ENCODE measurements around the gene C11orf68. TPM values are rescaled to one million over a fixed set of nuclear protein-coding genes. Genes with fewer than 3 reads are reported as not detected.

C11orf68 gene
- total RNA-seq, 1 donor from 2014 or later: 31.7 TPM

DNA sequence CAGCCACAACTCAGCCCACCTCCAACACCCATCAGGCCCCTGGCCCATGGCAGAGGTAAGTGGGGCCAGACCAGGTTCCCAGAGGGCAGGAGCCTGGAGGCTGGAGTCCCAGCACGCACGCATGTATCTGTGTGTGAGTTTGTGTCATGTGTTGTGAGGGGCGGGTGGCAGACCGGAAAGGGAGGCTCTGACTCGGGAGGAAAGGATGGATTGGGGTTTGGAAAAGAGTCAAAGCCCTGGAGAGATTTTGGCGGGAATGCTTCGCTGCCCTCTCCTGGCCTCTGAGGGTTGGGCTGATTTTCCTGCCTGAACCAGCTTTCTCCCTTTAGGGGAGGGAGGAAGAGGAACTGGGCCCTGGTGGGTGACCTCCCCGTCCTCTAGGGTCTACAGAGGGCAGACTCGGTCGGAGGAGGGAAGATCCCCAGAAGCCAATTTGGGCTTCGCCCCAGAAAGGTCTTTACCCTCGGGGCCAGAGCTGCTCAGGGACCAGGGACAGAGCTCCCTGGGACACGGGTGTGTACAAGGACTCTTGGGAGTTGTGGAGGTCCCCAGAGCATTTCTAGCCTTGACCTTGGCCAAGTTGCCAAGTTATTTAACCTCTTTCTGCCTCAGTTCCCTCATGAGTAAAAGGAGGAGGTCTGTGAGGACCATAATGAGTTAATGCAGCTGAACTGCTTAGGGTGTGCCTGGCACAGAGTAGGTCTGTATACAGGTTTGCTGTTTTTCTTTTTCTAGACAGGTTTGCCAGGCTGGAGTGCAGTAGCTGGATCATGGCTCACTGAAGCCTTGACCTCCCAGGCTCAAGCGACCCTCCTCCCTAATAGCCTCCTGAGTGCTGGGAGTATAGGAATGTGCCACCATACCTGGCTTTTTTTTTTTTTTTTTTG is 6.9 kb downstream of the C11orf68 start:
- TF ChIP-seq, protein P1, sequence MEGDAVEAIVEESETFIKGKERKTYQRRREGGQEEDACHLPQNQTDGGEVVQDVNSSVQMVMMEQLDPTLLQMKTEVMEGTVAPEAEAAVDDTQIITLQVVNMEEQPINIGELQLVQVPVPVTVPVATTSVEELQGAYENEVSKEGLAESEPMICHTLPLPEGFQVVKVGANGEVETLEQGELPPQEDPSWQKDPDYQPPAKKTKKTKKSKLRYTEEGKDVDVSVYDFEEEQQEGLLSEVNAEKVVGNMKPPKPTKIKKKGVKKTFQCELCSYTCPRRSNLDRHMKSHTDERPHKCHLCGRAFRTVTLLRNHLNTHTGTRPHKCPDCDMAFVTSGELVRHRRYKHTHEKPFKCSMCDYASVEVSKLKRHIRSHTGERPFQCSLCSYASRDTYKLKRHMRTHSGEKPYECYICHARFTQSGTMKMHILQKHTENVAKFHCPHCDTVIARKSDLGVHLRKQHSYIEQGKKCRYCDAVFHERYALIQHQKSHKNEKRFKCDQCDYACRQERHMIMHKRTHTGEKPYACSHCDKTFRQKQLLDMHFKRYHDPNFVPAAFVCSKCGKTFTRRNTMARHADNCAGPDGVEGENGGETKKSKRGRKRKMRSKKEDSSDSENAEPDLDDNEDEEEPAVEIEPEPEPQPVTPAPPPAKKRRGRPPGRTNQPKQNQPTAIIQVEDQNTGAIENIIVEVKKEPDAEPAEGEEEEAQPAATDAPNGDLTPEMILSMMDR (IDR thresholded peaks at IDR 0.05): no peak
- peaks cover 17% of the 10 kb centered on the region for H3K27me3 Mint-ChIP-seq
- ATAC-seq (ENCODE audit: low read depth) (no peak), DNase-seq (no peak)
- H3K36me3 Mint-ChIP-seq (ENCODE audit: low read depth): peaks cover 2% of the 10 kb centered on the region
- CTCF ChIA-PET: no interaction called here
- no peak overlapping the region for H3K4me3 Mint-ChIP-seq
- POLR2A ChIA-PET: interaction anchor here (0.7 kb wide), 2 partner anchors 12 to 50 kb away, joined by 3 to 8 read pairs; no protein-coding TSS in a partner anchor
- intact Hi-C loops (cut with micrococcal nuclease): no loop called here
- no peak overlapping the region for H3K27ac Mint-ChIP-seq
- H3K4me1 Mint-ChIP-seq: peaks cover 34% of the 10 kb centered on the region
- no peaks in the 10 kb centered on the region for H3K9me3 Mint-ChIP-seq

DNA sequence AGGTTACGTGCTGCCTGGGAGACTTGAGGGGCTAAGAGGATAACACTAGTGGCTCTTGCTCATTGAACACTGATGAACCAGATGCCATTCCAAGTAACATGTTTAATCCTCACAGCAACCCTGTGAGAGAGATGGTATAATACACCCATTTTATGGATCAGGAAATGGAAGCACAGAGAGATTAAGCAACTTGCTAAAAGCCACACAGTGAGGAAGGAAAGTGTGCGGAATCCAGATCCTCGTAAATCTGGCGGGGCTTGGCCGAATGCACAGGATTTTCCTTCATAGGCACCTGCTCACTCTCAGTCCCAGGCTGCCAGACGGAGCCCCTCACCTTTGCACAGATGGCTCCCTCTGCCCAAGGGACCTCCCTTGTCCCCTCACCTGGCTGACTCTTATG is 11.0 kb downstream of the C11orf68 start:
- CTCF ChIA-PET: no interaction called here
- POLR2A ChIA-PET: no interaction called here

DNA sequence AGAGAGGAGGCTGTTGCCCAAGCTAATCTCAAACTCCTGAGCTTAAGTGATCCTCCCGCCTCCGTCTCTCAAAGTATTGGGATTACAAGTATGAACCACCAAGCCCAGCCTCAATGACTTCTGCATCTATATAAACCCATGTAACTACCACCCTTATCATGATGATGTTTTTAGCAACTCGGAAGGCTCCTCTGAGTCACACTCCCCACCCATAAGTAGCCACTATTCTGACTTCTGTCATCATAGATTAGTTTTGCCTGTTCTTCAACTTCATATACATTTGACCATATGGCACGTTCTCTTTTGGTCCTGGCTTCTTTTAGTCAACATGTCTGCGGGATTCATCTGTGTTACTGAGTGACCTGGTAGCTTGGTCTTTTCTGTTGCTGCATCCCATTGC is 12.3 kb downstream of the C11orf68 start:
- Mint-ChIP-seq H3K27me3 (peaks cover 16% of the 10 kb centered on the region), H3K4me1 (peaks cover 4% of the 10 kb centered on the region), H3K36me3 (ENCODE audit: low read depth) (no peaks in the 10 kb centered on the region), H3K9me3 (no peaks in the 10 kb centered on the region), H3K4me3 (no peak overlapping the region), H3K27ac (no peak overlapping the region)
- ChIA-PET CTCF (no interaction called here), POLR2A (interaction anchor here (0.8 to 1.4 kb wide), 2 partner anchors 11 to 13 kb away, joined by 3 to 4 read pairs; no protein-coding TSS in a partner anchor)
- DNase-seq (no peak), ATAC-seq (ENCODE audit: low read depth) (no peak)
- intact Hi-C loops (cut with micrococcal nuclease): no loop called here
- TF ChIP-seq, protein P1 (IDR thresholded peaks at IDR 0.05): no peak

More for the DNA sequence above, 11.0 kb downstream of the C11orf68 start:
- H3K4me1 Mint-ChIP-seq: peaks cover 11% of the 10 kb centered on the region
- H3K27ac Mint-ChIP-seq: no peak overlapping the region
- H3K4me3 Mint-ChIP-seq: no peak overlapping the region
- no peaks in the 10 kb centered on the region for H3K36me3 Mint-ChIP-seq (ENCODE audit: low read depth)
- TF ChIP-seq, protein P1 (IDR thresholded peaks at IDR 0.05): no peak
- no peaks in the 10 kb centered on the region for H3K9me3 Mint-ChIP-seq
- intact Hi-C loops (cut with micrococcal nuclease): no loop called here
- peaks cover 17% of the 10 kb centered on the region for H3K27me3 Mint-ChIP-seq
- no peak for DNase-seq
- no peak for ATAC-seq (ENCODE audit: low read depth)

DNA sequence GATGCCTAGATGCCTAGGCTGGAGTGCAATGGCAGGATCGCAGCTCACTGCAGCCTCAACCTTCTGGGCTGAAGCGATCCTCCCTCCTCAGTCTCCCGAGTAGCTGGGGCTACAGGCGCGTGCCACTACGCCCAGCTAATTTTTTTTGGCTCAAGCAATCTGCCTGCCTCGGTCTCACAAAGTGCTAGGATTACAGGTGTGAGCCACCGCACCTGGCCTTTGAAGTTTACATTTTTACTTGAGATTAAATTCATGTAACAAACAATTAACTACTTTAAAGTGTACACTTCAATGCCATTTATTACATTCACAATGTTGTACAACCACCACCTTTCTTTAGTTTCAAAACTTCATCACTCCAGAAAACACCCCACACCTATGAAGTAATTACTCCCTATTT is 15.1 kb downstream of the C11orf68 start:
- TF ChIP-seq, protein P1 (IDR thresholded peaks at IDR 0.05): no peak
- no peak for DNase-seq
- ChIA-PET POLR2A (interaction anchor here (0.6 kb wide), 1 partner anchor 1024 kb away, joined by 3 read pairs; no protein-coding TSS in a partner anchor), CTCF (no interaction called here)
- no peaks in the 10 kb centered on the region for H3K9me3 Mint-ChIP-seq
- no peaks in the 10 kb centered on the region for H3K36me3 Mint-ChIP-seq (ENCODE audit: low read depth)
- no peak overlapping the region for H3K4me3 Mint-ChIP-seq
- ATAC-seq (ENCODE audit: low read depth): no peak
- H3K27ac Mint-ChIP-seq: no peak overlapping the region
- H3K27me3 Mint-ChIP-seq: peaks cover 5% of the 10 kb centered on the region
- intact Hi-C loops (cut with micrococcal nuclease): no loop called here
- peaks cover 11% of the 10 kb centered on the region for H3K4me1 Mint-ChIP-seq

DNA sequence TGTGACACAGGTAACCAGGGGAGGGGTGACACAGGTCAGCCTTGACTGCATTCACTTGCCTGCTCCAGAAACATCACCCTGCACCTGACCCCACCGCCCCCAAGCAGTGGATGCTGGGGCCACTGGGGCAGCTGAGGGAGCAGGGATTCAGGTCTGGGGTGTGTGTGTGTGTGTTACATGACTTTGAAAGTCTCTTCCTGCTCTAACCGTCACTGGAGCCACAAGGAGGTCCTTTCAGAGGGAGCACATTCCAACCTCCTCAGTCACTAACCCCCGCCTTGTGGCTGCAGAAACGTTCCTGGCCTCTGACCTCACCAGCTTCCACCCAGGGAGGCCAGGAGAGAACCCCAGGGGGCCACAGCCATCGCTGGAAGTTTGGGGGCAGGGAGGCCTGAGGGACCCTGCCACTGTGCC is 15.8 kb downstream of the C11orf68 start:
- Mint-ChIP-seq H3K36me3 (ENCODE audit: low read depth) (no peaks in the 10 kb centered on the region), H3K4me3 (no peak overlapping the region), H3K9me3 (no peaks in the 10 kb centered on the region), H3K27me3 (peaks cover 5% of the 10 kb centered on the region), H3K27ac (no peak overlapping the region), H3K4me1 (peaks cover 11% of the 10 kb centered on the region)
- CTCF ChIA-PET: no interaction called here
- POLR2A ChIA-PET: interaction anchor here (0.9 kb wide), 1 partner anchor 12 kb away, joined by 3 read pairs; the partner anchor contains the start of gene CCDC85B
- no peak for ATAC-seq (ENCODE audit: low read depth)
- DNase-seq: no peak
- TF ChIP-seq, protein P1 (IDR thresholded peaks at IDR 0.05): no peak
- intact Hi-C loops (cut with micrococcal nuclease): no loop called here

Data from activated B cell treated with CpG ODN at 0.5 μM for 24 hours (primary cell).